GM18909 (cell line): ENCODE data around the gene MAN2A1.
"Not testable (repeated sequence)": the region's sequence is repeated elsewhere in the genome, so short reads cannot be mapped to it uniquely, and the experiment has no call there.

Experiments used
- ATAC-seq: cut with Tn5 transposase; IDR thresholded peaks from one replicate; pipeline ENCODE4 v1.9.1; 2021; ENCODE audit warnings: mild to moderate bottlenecking; ENCODE audit not compliant: unreplicated experiment, poor library complexity

MAN2A1 gene

GRCh38 chr5:109748546-109748945, 58.8 kb downstream of the MAN2A1 start:
- ATAC-seq, result no peak

GRCh38 chr5:109750463-109750862, 60.7 kb downstream of the MAN2A1 start:
- ATAC-seq, result no peak

- ATAC-seq, result no peak
Measured at GRCh38 chr5:109753279-109753678, 63.6 kb downstream of the MAN2A1 start.

GRCh38 chr5:109754319-109754718, 64.6 kb downstream of the MAN2A1 start:
- ATAC-seq, result no peak

GRCh38 chr5:109755761-109756160, 66.0 kb downstream of the MAN2A1 start:
- no peak for ATAC-seq

GRCh38 chr5:109756543-109757185, 66.9 kb downstream of the MAN2A1 start:
- no peak for ATAC-seq

GRCh38 chr5:109757490-109757889, 67.8 kb downstream of the MAN2A1 start:
- no peak for ATAC-seq

GRCh38 chr5:109759306-109759705, 69.6 kb downstream of the MAN2A1 start:
- peak; percentile 59 for ATAC-seq

GRCh38 chr5:109760130-109760529, 70.4 kb downstream of the MAN2A1 start:
- not testable (repeated sequence) for ATAC-seq

GRCh38 chr5:109762821-109763220, 73.1 kb downstream of the MAN2A1 start:
- ATAC-seq, result no peak

GRCh38 chr5:109767184-109767995, 77.7 kb downstream of the MAN2A1 start:
- ATAC-seq, result no peak

GRCh38 chr5:109767997-109768396, 78.3 kb downstream of the MAN2A1 start:
- ATAC-seq, result no peak

- ATAC-seq, result no peak
Measured at GRCh38 chr5:109769597-109770291, 80.0 kb downstream of the MAN2A1 start.

GRCh38 chr5:109775130-109775529, 85.4 kb downstream of the MAN2A1 start:
- ATAC-seq, result no peak

GRCh38 chr5:109779036-109779735, 89.5 kb downstream of the MAN2A1 start:
- ATAC-seq, result no peak

GRCh38 chr5:109784687-109785086, 95.0 kb downstream of the MAN2A1 start:
- ATAC-seq, result no peak

GRCh38 chr5:109786206-109786855, 96.6 kb downstream of the MAN2A1 start:
- no peak for ATAC-seq

GRCh38 chr5:109788596-109788995, 98.9 kb downstream of the MAN2A1 start:
- peak; percentile 94 for ATAC-seq

GRCh38 chr5:109792613-109793012, 102.9 kb downstream of the MAN2A1 start:
- no peak for ATAC-seq

- peak; percentile 37 for ATAC-seq
Measured at GRCh38 chr5:109803854-109804253, 114.1 kb downstream of the MAN2A1 start.
